Kasumi-1 (cell line): Measurements from ENCODE around the gene ACBD3.

ENCODE experiments used
- DNase-seq, 2 experiments: peaks; one replicate each; lab custom pipeline; 2025; lab: John Stamatoyannopoulos, UW

ACBD3 gene

GRCh38 chr1:226111098-226111882, 75.3 kb downstream of the ACBD3 start:
- no peak for DNase-seq

- DNase-seq, result peak; percentile 40 to 56
Observed at GRCh38 chr1:226110249-226111097, 76.1 kb downstream of the ACBD3 start.

GRCh38 chr1:226109829-226110248, 76.7 kb downstream of the ACBD3 start:
- DNase-seq, result peak; percentile 75 to 83

- no peak for DNase-seq
Observed at GRCh38 chr1:226108935-226109828, 77.4 kb downstream of the ACBD3 start.

- no peak for DNase-seq
Observed at GRCh38 chr1:226107471-226108460, 78.8 kb downstream of the ACBD3 start.

GRCh38 chr1:226104671-226105121, 81.8 kb downstream of the ACBD3 start:
- no peak for DNase-seq

- DNase-seq, result peak; percentile 37 to 51
Observed at GRCh38 chr1:226100436-226101391, 85.8 kb downstream of the ACBD3 start.

- DNase-seq, result no peak
Observed at GRCh38 chr1:226098870-226099835, 87.4 kb downstream of the ACBD3 start.

- DNase-seq, result no peak
Observed at GRCh38 chr1:226097866-226098625, 88.5 kb downstream of the ACBD3 start.

- no peak for DNase-seq
Observed at GRCh38 chr1:226095286-226095685, 91.3 kb downstream of the ACBD3 start.
